AG09319 (cell line): ENCODE data around the gene CAPN12.

Source experiments
- DNase-seq: peaks from one replicate; pipeline ENCODE4 v3.0.0-alpha.2; 2010; ENCODE audit warnings: low read depth; ENCODE audit errors: extremely low read depth
- TF ChIP-seq, protein P1 (sequence below): IDR thresholded peaks from 2 replicates; pipeline ENCODE4 v1.5.1; 2011; ENCODE audit warnings: low read depth, mild to moderate bottlenecking, inconsistent platforms, low read length, moderate library complexity

The CAPN12 gene

DNA sequence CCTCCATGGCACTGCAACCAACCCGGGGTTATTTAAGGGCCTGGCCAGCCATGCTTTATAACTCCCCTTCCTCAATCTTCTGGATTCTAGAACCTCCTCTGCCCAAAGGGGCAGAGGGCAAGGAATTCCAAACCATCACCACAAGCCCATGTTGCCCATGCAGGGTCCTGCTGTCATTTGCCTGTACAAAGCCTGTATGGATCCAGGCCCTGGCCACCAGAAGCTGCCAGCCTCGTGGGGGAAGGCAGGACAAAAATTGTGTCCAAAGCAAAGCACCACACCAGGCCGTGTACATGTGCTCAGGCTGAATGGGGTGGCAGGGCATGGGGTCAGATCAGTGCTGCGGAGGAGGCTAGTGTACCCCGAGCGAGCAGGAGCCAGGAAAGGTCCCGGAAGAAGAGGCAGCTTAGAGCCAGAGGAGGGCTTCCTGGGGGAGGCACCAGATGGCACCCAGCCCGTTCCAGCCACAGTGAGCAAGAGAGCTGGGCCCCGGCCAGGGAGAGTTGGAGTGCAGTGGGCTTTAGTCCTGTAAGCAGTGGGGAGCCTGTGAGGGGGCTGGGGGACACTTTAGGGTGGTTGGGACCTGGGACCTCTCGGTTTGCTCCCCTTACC is 35.8 kb downstream of the CAPN12 start:
- no peak for DNase-seq
- TF ChIP-seq, protein P1, sequence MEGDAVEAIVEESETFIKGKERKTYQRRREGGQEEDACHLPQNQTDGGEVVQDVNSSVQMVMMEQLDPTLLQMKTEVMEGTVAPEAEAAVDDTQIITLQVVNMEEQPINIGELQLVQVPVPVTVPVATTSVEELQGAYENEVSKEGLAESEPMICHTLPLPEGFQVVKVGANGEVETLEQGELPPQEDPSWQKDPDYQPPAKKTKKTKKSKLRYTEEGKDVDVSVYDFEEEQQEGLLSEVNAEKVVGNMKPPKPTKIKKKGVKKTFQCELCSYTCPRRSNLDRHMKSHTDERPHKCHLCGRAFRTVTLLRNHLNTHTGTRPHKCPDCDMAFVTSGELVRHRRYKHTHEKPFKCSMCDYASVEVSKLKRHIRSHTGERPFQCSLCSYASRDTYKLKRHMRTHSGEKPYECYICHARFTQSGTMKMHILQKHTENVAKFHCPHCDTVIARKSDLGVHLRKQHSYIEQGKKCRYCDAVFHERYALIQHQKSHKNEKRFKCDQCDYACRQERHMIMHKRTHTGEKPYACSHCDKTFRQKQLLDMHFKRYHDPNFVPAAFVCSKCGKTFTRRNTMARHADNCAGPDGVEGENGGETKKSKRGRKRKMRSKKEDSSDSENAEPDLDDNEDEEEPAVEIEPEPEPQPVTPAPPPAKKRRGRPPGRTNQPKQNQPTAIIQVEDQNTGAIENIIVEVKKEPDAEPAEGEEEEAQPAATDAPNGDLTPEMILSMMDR: no peak

DNA sequence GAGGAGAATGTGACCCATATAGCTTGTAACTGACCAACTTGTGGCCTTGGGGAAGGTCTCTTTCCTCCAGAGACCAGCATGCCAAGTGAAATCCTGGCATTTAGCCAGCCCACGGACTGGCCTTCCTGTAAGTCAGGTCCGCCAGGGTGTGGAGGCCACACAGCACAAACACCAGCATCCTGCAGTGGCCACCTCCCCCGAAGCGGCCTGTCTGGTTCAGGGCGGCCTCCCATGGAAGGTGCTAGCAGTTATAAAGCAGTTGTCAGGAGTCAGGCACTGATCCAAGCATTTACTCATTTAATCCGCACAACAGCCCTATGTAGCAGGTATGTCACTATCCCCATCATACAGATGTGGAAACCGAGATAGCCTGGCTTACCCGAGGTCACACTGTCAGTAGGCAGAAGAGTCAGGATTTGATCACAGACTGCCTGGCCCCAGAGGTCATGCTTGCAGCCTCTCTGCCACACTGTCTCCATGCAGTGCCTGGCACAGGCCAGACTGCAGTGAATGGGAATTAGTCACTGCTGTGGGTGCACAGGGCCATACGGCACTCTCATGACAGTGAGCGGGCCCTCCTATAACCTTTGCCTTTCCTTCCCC is 36.7 kb downstream of the CAPN12 start:
- TF ChIP-seq, protein P1: no peak
- DNase-seq: no peak

DNA sequence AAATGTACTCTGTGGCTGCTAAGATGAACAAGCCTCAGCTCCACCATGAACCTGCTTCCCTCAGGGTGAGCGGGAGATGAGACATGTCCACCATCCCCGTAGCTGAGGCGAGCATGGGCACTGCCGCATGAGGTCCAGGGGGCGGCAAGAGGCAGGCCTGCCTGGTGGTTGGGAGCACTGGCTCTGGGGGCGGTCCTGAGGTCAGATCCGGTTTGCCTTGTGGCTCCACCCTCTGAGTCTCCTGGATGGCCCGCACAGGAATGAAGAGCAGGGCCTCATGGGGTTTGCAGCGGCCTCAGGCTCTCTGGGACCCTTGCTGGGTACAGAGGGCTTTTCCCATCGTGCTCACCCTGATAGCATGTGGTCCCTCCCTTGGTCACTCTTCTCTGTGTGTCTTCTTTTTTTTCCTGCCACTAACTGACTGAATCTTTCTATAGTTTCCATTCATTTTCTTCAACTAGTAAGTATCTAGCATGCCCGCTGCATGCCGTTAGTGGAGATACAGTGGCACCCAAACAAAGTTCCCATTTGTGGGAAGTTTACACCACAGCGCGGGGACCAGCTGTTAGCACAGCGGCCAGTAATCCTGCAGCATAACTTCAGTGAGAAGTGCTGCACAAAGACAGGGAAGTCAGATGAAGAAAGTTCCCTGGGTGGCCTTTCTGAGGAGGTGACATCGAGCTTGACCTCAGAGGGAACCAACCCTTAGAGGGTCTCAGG is 37.3 kb downstream of the CAPN12 start:
- no peak for DNase-seq
- TF ChIP-seq, protein P1: no peak

DNA sequence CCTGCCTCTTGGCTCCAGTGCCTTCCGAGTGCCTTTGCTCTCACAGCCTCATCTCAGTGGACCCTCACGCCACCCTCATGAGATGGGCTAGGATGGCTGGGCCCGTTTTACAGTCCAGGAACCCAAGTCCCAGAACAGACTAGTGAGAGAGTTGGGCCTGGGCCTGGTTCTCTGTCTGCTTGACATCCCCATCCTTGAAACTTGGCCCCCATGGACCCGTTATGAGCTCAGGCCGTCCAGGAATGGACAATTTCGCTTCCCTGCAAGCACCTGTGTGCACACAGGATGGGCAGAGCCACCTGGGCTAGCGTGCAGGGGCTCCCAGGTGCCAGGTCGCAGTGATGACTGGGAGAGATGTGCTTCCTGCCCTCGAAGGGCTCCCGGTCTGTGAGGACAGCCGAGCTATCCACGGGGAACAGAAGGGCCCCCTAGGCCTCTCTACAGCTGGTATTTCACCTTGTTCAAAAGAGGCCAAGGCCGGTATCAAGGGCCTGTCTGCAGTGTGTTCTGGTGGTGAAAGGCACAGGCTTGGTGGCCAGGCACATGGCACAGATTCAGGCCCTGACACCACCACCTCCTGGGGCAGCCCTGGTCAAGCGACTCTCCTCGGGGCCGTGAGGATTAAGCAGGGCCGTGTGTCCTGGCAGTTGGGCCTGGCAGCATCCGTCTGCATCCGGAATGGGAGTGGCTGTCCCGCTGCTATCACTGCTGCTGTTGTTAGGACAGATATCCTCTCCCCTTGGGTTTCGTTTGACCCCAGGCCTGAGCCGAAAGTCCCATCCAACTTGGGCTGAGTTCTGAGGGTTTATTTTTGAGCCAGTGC is 38.9 kb downstream of the CAPN12 start:
- DNase-seq: no peak
- TF ChIP-seq, protein P1: no peak

DNA sequence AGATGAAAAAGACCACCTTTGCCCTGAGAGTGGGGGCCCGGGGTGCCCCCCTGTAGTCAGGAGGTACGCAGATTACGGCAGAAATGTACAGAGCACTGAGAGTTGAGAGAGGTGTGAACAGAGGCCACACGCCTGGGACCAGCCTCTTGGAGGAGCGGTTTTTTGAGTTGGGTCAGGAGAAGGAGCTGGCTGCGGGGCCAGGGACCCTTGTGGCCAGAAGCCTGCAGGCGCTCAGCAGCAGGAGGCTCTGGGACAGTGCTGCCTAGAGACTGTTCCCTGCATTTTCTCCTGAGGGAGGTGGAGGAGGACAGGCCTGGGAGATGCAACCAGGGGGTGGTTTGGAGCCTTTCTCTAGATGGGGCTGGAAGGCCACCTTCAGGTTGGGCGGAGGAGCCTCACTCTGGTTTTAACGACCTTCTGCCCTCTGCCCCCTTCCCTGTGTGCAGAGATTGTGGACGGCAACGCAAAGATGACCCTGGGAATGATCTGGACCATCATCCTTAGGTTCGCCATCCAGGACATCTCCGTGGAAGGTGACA is 39.7 kb downstream of the CAPN12 start:
- TF ChIP-seq, protein P1: no peak
- DNase-seq: no peak

DNA sequence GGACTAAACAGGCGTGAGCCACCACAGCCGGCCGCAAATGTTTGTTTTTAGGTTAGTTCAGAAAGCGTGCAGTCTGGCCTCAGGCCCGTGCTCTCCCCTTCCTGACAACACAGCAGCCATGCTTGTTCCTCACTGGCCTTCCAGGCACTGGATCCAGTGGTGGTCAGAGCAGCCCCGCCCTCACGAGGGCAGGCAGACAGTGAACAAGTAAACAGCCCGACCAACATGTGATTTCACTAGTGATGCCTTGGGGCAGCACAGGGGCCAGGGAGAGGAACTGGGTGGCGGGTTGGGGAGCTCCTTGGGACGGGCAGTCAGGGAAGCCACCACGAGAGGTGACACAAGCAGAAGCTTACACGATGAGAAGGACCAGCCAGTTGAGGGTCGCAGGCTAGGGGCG is 40.8 kb downstream of the CAPN12 start:
- TF ChIP-seq, protein P1: no peak
- no peak for DNase-seq
